Measurements from ENCODE around the gene ATP8B3.

DNA sequence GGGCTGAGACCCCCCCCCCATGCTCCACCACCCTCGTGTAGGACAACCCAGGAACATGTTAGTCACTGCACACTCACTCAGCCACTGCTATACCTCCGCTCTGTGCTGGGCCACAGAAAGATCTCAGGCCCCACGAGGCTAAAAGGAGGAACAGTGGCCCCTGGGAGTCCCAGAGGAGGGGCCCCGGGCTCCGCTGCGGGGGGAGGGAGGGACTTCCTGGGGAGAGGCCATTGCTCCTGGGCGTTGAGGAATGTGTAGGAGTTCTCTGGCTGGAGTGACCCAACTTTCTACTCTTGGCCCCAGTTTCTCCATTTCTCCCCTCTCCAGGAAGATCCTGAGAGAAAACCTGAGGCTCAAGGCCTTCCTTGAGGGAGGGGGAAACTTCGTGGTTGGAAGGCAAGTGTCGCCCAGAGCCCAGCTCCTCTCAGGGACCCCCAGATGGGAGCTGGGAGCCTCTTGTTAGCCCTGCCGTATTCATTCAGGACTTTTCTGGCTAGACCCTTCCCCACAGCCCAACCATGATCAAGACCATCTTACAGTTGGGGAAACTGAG lies 45.2 kb downstream of the ATP8B3 start:
- TF ChIP-seq POLR2A (IDR thresholded peaks at IDR 0.05), result no peak
- TF ChIP-seq, protein P1, sequence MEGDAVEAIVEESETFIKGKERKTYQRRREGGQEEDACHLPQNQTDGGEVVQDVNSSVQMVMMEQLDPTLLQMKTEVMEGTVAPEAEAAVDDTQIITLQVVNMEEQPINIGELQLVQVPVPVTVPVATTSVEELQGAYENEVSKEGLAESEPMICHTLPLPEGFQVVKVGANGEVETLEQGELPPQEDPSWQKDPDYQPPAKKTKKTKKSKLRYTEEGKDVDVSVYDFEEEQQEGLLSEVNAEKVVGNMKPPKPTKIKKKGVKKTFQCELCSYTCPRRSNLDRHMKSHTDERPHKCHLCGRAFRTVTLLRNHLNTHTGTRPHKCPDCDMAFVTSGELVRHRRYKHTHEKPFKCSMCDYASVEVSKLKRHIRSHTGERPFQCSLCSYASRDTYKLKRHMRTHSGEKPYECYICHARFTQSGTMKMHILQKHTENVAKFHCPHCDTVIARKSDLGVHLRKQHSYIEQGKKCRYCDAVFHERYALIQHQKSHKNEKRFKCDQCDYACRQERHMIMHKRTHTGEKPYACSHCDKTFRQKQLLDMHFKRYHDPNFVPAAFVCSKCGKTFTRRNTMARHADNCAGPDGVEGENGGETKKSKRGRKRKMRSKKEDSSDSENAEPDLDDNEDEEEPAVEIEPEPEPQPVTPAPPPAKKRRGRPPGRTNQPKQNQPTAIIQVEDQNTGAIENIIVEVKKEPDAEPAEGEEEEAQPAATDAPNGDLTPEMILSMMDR (IDR thresholded peaks at IDR 0.05 in 4 of 5, conservative IDR thresholded peaks at IDR 0.05 in 1 of 5), result no peak
